ENCODE measurements around the gene PRKD2.
"Not testable (repeated sequence)": the region's sequence is repeated elsewhere in the genome, so short reads cannot be mapped to it uniquely, and the experiment has no call there.

The PRKD2 gene

DNA sequence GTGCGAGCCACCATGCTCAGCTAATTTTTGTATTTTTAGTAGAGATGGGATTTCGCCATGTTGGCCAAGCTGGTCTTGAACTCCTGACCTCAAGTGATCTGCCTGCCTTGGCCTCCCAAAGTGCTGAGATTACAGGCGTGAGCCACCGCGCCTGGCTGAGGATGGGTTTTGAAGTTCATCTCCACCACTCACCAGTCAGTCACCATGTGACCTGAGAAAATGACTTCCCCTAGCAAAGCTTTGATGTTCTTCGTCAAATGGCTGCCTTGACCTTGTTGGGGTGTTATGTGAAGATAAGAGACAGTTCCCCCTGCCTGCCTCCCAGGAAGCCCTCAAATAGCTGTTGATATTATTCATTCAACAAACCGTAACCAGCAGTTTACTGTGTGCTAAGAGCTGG is 87.9 kb downstream of the PRKD2 start:
- not testable (repeated sequence) for DNase-seq

DNA sequence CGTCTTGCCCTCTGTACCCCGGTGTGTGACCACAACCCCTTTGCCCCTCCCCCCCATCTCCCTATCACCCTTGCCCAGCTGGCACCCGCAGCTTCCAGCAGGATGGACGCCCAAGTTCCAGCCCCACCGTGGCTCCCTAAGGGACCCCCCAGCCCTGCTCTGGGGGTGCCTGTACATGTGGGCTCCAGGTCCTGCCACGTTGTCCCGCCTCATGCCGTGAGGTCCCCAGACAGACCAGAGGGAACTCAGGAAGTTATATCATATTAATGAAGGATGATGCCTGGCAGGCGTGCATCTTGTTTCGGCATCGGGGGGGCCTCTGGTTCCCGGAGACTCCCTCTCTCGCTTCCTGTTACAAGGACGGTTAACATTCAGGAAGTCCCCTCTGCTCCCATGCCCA is 90.5 kb downstream of the PRKD2 start:
- no peak for DNase-seq

DNA sequence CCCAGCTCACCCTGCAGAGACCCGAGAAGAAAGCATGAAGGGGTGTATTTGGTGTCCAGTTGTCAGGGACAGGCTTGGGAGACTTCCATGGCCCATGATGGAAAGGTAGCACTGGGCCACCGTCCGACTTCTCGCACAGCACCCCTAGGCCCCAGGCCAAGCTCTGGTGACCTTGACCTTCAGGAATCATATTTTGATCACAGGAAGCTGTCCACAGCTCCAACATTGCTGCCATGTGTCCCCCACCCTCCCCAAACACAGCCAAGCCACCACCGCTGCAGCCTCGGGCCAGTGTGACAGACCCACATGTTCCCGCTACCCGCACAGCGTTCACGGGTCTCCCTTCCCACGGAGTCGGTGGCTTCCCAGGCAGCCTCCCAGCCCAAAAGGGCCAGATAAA is 91.2 kb downstream of the PRKD2 start:
- DNase-seq, result no peak

DNA sequence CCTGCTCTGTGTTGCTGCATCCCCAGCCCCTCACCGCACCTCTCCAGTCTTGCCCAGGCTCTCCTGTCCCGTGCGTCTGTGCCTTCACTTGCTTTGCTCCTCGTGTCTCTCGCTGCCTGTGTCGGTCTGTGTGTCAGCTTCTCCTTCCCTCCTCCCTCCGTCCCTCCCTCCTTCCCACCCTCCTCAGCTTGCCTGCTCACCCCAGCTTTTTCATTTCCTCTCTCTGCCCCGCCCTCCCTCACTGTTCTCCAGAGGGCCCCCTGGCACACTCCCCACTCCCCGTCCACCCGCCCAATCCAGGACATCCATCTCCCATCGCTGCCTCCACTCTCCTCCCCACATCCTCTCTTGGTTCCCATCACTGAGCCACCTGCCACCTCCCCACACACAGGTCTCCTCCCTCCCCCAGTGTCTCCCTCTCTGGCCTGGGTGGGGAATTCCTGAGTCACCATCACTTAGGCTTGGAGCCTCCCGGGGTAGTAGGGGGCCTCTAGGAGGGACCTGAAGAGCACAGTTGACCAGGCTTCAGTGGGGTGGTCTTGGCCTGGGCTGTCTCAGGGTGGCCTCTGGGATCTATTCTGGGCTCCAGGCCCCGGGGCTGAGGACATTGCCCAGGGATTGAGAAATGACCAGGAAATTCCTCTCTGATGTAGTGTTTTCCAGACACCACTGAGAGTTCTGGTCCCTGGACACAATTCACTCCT is 91.8 kb downstream of the PRKD2 start, which contains the start of gene PTGIR:
PTGIR (minus strand) TSS at position 132 of the 704 bp plus-strand sequence. CDS start 864 bp downstream, outside the sequence.
- no peak for DNase-seq
